GM19023 (cell line): ENCODE results near the gene SEMA4D.

Experiments used
- ATAC-seq: cut with Tn5 transposase; IDR thresholded peaks from one replicate; pipeline ENCODE4 v1.9.1; 2021; ENCODE audit warnings: mild to moderate bottlenecking, moderate library complexity; ENCODE audit not compliant: unreplicated experiment

The SEMA4D gene

DNA sequence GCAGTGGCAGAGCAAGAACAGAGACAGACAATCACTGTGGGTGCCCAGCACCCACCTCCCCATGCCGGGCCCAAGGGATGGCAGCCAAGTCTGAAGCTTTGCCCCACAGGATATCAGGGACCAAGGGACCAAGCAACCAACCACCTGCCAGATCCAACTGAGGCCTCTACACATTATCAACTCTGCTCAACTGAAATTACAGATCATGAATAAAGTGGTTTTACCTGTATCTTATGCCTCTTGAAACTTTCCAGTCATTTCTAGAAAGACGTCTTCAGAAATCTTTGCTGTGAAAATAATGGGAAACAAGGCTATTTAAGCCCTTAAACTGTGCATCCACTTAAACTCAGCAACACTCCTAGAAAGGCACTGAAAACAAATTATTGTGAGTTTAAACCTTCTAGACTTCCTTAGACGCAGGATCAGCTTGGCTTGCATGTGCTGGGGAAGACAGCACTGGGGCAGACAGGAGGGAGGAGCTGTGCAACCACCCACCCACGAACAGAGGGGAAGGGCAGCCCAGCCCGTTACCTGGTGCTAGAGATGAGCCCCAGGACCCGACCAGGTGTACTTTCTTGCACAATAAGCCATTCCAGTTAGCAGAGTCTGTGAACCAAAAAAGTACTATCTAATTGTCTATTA is 80.0 kb downstream of the SEMA4D start:
- no peak for ATAC-seq

DNA sequence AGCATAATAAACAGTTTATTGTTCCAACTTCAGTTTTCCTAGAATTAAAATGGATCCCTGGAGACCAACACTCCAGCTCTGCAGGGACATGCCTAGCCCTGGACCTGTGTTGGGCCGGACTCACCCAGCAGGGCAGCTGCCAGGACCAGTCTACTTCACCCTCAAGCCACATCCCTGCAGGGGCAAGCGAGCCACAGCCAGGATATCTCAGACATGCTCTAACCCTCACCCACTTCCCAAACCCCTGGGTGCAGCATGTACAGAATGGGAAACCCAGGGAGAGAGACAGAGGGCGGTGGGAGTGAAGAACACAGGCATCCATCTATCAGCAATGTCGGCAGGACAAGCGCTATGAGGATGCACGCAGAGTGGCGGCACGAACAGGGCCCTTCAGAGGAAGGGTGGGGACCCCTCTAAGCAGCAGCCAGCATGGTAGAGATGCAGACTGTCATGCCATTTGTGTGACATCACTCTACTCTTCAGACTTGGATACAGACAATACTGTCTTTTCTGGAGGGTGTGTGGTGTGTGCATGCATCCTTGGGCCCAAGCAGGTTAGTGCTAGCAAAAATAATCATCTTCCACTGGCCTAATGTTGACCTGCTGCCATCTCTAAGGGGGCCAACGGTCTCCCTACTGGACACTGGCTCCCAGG is 83.1 kb downstream of the SEMA4D start:
- ATAC-seq: no peak

DNA sequence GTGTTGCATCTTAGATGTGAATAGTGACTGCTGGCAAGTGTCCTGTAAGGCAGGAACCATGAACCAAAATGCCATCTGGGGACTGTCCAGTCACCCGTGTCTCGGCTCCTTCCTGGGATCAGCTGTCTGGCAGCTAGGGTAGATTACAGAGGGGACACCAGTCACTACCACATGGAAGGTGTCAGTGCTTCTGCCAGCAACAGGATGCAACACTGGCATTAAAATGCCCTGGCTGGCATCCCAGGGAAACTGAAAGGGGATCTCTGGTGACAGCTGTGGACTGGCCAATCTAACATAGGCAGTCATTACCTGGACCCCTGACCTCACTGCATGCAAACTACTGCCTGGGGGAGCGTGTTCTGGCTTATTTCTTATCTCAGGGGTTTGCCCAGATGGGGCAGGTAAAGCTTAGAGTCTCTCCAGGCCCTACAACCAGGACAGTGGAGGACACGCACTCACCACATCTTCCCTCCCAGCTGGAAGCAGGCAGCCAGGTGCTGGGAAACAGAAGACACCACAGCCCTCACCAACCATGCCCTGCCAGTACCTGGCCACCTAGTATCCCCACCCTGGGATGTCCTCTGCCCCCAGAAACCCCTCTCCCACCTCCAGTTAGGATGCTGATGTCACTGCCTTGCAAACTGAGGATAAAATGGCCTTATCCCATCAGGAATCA is 83.8 kb downstream of the SEMA4D start:
- no peak for ATAC-seq

DNA sequence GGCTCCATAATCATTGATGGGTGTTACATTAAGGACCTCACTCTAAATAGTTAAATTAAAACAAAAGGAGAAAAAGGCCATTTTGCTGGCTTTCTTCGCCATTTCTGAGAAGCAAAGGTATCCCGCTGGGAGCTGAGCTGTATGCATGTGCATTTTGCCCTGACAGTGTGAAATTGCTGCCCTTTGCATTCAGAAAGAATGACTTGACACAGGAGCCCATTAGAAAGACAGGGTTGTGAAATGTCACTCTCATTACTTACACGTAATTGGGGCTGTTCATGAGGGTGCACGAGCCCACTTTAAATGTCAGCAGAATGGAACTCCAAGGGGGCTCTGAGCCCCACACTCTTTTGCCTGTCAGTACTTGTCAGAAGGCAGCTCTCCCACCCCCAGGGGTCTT is 85.0 kb downstream of the SEMA4D start:
- ATAC-seq: no peak

DNA sequence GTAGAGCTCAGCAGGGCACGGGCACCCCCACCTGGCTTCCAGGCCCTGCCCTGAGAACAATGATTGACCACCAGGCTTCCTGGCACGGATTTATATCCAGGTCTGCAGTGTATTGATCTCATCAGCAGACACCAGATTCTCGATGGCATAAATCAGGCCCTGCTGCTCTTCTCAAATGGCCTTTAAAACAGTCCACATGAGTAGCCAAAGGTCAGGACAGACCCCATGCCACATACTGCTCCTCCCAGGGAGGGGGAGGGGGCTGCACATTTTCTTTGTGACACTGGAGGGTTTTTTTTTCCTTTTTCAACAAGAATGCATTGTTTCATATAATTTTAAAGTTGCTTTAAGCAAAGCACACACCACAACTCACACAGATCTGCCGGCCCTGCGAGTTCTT is 85.4 kb downstream of the SEMA4D start:
- no peak for ATAC-seq

DNA sequence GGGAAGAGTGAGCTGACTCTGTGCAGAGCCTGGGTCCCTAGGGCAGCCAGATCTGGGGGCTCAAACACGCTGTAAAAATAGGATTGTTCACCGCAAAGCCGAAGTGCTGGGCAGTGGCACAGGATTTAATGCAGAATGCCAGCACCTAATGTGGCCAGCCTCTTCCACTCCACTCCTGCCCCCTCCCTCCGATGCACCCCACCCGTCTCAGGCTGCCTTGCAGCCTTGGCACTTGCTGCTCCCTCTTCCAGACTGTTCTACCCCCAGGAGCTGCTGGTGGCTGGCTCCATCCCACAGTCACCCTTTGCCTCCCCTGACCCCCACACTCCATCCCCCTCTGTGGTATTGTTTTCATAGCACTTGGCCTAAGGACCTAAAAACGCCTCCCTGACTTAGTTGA is 86.2 kb downstream of the SEMA4D start:
- ATAC-seq: no peak

DNA sequence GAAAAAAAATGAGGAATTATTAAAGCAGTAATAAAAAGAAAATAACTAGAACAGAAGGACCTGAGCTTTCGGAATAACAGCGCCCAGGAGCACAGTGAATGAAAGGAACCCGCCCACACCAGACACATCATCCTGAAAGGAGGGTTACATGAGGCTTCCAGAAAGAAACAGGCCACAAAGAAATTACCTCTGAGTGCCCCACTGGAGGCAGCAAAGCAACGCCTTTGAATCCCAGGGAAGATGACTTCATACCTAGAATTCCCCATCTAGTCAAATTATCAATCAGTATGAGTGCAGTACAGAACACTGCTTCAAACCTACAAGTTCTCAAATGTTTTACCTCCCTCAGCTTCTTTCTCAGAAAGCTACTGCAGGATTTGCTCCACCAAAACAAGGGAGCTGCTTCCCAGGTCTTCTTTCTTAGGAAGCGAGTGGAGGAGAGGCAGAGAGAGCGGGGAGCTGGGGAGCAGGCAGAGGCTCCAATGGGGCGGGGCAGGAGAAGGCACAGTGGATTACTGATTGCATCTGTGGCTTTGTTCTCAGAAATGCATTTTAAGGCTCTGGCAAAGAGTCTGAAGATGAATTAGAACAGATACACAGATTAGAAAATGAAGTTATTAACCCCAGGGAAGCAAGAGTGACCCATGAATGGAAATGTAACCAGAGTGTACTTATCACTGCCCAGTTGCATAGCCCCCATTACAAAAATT is 87.1 kb downstream of the SEMA4D start:
- ATAC-seq: no peak

DNA sequence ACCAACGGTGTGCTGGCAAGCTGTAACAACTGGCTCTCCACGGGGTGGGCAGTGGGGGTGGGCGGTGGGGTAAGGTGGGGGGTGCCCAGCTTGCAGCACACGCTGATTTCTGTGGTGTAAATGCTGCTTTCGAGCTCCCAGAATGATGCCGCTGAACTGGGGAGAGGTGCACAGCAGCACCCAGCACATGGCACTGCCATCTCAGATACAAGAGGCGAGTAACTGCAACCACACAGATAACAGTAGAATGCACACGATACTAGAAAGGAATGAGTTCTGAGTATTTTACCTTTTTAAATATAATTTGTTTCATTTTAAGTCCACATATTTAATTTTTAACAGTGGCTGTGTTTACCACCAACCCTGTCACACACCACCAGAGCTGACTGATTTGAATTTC is 87.9 kb downstream of the SEMA4D start:
- ATAC-seq: no peak

DNA sequence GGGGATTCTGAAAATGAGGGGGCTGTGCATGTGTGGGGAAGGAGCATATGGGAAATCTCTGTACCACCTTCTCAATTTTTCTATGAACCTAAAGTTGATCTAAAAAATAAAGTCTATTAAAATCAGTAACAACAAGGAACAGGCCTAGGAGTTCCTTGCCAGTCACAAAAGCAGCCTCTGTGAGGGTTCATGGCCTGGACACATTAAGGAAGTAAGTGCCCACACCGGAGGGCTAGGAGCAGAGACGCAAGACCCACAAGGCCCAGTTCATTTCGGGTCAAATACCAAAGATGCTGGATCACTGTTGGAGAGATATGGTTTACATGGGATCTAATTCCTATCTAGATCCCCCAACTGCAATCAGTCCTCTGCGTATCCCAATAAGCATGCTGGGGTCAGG is 88.4 kb downstream of the SEMA4D start:
- no peak for ATAC-seq

DNA sequence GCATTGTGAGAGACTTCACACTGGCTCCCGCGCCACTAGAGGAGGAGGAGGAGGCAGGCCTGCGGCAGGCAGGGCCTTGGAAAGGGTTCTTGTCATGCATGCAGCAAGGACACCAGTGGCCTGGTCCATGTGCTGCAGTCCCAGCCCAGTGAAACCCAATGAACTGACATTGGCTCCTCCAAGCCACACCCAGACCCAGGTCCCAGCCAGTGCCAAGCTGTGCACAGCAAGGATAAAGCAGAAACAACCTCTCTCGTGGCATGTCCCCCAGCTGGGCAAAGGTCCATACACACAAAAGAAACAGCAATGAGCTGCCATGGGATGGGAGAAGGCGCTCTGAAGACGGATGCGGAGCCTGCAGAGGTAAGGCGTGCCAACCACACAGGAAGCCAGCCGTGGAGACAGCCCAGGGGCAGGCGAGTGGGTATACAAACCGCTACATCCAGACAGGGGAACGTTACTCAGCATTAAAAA is 89.2 kb downstream of the SEMA4D start:
- ATAC-seq: no peak

DNA sequence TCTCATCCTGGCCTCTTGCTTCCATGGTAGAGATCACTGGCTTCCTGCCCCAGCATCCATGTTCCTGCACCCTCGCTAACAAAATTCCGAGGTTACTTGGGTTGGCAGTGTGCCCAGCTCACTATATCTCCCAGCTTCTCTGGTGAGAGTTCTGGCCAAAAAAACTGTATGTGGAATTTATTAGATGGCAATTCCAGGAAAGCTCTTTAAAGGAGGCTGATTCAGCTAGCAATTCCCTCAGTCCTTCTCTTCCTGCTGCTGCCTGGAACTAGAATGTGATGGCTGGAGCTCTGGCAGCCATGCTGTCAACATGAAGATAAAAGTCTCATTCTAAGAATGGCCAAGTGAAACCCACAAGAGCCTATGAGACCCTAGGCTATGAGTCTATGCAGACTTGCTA is 90.8 kb downstream of the SEMA4D start:
- no peak for ATAC-seq

DNA sequence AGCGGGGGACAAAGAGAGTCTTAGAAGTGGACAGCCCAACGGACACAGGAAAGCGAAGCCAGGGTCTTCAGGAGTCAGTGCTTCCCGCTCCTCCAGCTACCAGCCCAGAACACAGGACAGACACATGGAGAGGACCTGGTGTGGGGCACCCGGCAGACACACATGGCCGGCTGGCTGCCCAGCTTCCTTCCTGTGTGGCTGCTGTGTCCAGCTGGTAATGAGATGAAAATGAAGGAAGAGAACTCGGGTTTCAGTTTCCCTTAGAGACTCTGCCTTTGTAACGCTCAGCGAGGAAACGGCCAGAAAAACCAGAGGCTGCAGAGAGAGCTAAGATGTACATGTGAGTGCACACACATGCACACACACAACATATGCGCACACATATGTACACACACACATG is 92.1 kb downstream of the SEMA4D start:
- ATAC-seq: peak; percentile 48

DNA sequence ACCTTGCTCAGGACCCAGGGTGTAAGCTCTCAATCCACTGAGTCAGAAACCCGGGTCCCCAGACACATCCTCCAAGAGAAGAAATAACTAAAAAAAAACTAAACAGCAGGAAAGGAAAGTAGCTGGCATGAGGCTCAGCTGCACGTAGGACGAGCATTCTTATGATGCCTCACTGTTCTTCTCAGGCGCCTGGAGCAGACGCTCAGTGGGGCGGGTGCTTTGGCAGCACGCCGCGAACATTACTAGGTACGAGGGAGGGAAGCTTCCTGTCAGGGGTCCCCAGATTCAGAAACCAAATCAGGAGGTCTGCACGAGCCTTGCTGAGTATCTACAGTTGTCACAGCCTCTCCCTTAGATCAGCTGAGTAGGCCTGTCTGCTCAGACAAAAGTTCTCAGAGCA is 93.8 kb downstream of the SEMA4D start:
- no peak for ATAC-seq

DNA sequence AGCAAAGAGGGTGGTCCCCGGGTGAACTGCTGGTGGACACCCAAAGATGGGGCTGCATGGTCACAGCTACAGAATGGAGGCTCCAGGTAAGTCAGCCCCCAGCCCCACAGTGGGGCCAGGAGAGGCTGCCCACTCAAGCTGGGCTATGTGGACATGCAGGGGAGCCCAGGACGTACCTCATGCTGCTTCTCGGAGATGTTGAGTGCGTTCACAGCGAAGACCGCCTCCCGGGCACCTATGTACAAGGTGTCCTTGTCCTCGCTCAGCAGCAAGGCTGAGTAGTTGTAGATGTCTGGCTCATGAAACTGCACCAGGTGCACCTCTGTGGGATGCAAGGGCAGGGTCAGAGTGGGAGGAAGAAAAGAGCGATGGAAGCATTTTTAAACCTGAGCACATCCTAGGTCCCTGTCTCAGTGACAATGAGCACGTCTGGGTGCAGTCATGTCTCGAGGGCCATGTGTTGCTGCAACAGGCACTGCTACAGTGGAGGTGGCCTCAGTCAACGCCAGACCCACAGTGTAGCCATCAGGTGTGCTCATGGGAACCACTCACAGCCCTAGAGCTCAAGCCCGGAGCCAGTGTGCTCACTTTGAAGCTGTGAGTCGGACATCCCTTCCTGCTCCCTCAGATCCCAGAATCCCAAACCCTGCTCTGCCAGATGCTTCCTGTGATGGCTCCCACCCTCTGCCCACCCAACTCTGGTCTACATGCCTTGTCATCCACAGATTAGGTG is 95.1 kb downstream of the SEMA4D start:
- no peak for ATAC-seq

DNA sequence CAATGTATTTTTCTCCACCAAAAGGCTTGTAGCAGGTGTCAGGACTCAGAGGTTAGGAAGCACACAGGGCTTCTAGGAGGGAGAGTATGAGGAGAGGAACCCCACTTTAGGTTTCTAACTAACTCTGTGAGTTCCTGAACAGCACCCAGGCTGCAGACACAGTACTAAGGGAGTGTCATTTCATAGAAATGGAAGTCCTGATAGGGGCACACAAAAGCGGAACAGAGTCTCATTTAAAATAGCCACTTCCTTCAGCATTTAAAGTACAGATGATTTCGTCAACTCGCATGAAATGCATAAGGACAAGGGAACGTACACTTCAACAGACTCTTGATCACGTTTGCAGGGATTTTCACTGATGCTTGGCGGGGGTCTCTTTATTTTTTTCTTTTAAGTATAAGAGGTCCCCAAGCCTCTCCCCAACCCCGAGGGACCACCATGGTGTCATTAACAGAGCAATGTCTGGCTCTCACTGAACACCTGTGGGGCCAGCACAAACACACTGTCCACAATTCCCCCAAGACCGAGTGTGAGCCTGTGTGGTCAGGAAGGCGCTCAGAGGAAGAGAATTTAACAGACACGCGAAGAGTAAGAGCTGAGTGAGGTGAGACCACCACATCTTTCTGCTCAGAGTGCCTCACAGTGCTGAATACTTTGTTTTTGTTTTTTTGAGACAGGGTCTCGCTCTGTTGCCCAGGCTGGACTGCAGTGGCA is 97.4 kb downstream of the SEMA4D start:
- peak; percentile 74 for ATAC-seq

DNA sequence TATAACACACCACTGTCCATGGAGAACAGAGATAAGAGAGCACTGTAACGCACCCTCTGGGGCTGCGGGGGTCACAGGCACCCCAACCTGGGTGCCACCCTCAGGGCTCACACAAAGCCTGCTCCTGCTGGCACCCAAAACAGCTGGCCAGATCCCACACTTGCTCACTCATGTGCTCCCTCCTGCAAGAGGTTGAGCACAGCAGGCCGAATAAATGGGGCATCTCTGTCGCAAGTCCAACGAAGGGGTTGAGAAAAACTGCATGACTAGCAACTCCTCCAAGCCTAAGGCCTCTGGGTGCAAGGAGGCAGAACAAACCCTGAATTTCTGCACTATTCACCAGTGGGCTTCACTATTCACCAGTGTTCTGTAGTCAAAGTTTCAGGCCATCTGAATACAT is 99.3 kb downstream of the SEMA4D start:
- ATAC-seq: no peak

DNA sequence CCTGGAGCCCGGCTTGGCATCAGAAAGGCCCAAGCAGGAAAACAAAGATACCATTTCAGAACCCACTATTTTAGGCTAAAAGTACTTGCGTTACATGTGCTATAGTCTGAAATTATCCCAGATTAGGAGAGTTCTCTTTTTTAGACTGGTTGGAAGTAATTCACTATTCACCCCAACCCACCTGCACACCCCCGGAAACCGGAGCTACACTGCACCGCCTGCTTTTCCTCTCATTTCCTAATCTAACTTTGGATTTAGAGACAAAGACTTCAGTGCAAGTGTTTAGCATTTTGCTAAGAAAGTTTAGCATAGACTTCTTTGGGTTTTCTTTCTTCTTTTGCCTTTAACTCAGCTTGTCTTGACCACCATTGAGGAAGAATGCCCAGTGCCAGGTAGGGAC is 100.4 kb downstream of the SEMA4D start:
- ATAC-seq: no peak

DNA sequence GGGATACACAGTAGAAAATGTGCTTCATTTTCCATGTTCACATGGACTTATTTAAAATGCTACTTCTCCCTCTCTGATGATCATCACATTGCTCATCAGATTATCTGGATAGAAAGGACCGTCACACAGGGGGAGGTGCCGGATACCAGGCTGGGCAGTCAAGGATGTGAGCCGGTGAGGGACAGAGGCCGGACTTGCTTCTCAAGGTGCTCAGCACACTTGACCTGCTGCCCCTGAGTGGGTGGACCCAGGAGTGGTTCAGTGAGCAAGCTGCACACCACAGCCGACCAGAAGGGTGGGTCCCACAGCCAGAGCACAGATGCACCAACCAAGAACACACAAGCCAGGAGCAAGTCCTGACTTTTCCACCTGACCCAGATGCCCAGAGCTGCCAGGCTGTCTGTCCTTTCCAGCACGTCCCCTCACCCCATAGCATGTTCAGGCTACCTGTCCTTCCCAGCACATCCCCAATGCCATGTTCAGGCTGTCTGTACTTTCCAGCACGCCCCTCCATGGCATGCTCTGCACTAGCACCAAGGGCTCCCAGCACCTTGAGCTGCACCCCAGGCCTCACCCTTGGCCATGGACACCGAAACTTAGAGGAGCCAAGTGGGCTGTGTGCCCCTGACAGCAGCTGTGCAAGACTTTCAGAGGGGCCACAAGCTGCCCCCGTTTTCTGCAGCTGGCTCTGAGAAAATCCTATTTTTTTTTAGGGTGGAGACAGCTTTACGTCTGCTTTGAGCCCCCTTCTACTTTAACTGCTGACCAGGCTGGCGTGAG is 101.8 kb downstream of the SEMA4D start:
- no peak for ATAC-seq

DNA sequence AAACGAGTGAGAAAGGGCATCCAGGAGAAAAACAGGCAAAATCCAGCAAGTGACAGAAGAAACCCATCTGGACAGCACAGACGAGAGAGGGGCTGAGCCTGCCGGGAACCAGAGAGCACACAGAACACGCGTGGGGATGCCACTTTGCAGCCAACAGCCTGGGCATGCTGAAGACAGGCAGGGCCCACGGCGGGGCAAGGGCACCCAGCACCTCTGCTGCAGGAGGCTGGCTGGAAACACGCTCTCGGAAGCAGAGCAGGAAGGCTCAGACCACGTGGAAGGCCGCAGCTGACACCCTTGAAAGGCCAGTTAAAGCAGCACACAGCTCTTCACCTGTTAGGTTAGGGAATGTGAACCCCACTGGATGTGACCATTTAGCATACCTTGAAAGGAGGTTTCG is 103.5 kb downstream of the SEMA4D start:
- no peak for ATAC-seq

DNA sequence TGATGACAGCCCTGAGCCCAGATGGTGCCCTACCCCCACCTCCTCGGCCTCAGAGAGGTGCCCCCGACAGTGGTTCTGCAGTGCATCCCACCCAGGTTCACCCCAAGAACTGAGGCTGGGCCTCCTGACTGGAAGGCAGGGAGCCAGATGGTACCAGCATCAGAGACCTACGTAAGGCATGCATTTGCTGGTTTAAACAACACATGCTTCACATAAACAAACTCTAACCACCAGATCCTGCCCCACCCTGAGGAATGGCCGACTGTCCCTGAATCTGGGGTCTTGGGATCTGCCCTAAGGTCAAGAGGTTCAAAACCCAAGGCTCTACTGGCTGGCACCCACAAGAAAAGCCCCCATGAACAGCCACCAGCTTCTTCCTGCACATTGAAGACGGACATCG is 106.3 kb downstream of the SEMA4D start:
- no peak for ATAC-seq
